ENCODE data around the gene PPM1D.
"Not testable (repeated sequence)": the region's sequence is repeated elsewhere in the genome, so short reads cannot be mapped to it uniquely, and the experiment has no call there.

The PPM1D gene

DNA sequence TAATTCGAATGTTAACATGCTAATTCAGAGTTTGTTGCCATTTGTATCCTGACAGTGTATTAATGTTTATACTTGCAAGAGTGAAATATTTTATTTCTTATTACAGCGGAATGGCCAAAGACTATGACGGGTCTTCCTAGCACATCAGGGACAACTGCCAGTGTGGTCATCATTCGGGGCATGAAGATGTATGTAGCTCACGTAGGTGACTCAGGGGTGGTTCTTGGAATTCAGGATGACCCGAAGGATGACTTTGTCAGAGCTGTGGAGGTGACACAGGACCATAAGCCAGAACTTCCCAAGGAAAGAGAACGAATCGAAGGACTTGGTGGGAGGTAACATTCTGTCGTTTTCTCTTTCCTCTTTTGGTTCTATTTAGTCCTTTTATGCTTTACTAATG is 23.4 kb downstream of the PPM1D start:
- no peak for DNase-seq

DNA sequence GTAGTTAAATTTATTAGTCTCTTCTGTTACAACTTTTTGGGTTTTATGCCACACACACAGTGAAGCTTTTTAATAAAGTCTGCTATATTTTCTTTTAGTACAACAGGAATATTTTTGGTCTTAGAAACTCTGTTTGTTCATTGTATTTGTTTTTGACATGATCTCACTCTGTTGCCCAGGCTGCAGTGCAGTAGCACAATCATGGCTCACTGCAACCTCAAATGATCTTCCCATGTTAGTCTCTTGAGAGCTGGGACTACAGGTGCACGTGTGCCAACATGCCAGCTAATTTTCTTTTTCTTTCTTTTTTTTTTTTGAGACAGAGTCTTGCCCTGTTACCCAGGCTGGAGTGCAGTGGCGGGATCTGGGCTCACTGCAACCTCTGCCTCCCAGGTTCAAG is 27.1 kb downstream of the PPM1D start:
- no peak for DNase-seq

DNA sequence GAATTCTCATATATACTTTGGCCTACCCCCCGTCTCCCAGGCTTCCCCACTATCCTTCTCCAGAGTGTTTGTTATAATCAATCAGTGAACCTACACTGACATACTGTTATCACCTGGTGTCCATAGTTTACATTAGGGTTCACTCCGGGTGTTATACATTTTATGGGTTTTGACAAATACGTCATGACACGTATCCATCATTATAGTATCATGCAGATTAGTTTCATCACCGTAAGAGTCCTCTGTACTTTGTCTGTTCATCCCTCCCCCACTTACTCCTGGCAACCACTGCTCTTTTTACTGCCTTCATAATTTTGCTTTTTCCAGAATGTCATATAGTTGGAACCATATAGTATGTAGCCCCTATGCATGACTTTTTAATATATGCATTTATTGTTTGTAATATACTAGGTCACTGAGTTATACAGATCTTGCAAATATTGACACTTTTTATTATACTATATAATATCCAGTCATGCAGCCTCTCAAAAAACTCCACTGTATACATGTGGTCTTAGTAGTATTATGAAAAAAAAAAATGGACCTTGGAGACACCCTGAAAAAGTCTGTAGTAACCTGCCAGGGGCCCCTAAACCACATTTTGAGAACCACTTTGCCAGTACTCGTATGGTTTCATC is 28.4 kb downstream of the PPM1D start:
- DNase-seq = no peak

DNA sequence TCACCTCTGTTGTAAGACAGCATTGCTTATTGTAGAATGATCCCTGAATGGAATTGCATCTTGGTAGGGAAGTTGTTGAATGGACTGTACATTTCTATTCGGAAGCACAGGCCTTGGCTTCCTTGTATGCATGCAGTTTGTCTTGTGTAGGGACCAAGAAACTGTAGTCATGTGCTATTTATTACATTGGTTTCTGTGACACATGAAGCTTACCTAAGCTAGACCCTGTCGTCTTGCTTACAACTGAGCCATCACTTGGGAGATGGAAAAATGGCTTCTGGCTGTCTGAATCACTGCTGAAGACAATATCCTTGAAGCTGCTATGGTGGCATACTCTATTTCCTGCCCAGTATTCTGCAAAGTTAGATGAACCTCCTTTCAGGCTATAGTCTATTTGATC is 29.1 kb downstream of the PPM1D start:
- no peak for DNase-seq

DNA sequence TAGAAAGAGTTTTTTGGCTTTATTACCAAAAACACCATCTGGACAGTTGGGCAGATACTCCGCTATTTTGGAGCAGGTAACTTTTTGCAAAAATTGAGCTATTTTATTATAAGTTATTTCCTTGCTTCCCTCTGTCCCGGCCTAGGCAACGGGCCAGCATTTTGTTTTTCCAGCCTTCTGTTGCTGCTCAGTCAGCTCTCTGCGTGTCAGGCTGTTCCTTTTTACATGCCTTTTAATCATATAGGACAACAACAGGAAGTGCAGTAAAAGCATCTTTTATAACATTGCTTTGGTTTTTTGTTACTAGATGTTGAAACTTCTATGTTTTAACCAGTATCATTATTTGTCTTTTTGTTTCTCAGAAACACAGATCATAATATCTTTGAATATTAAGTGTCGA is 30.4 kb downstream of the PPM1D start:
- no peak for DNase-seq

DNA sequence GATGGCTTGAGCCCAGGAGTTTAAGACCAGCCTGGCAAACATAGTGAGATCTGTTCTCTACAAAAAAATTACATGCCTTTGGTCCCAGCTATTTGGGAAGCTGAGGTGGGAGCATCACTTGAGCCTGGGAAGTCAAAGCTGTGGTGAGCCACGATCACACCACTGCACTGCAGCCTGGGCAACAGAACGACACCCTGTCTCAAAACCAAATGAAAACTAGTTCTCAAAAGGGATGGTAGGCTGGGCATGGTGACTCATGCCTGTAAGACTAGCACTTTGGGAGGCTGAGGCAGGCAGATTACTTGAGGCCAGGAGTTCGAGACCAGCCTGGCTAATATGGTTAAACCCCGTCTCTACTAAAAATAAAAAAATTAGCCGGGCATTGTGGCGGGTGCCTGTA is 31.1 kb downstream of the PPM1D start:
- no peak for DNase-seq

DNA sequence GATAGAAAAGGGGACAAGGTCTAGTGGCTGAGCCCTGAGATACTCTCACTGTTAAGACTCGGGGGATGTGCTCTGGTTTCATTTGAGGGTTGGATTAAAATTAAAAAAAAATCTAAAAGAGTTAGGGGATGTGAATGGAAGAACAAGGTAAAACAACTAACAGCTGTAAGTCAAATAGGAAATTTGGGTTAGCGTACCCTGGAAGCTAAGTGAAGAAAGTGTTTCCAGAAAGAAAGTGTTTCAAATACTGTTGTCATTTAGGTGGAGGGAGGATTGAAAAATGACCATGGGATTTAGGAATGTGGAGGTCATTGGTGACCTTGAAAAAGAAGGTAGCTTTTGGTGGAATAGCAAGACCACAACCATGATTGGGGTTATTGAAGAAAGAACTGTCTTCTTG is 37.7 kb downstream of the PPM1D start:
- no peak for DNase-seq

DNA sequence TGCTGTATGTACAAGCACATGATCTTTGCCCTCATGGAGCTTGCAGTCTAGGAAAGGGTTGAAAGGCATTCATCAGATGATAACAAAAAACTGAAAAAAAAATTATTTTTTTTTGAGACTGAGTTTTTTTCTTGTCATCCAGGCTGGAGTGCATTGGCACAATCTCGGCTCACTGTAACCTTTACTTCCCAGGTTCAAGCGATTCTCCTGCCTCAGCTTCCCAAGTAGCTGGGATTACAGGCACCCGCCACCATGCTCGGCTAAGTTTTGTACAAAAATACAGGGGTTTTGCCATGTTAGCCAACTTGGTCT is 39.0 kb downstream of the PPM1D start:
- no peak for DNase-seq

DNA sequence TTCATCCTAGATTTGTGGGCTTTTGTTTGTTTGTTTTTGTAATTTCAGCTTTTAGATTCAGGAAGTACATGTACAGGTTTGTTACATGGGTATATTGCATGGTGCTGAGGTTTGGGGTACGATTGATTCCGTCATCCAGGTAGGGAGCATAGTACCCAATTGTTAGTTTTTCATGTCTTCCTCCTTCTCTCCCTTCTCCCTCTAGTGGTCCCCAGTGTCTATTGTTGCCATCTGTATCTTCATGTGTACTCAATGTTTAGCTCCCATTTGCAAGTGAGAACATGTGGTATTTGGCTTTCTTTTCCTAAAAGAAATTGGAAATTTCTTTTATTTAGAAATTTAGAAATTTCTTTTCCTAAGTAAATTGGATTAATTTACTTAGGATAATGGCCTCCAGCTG is 40.5 kb downstream of the PPM1D start:
- peak; percentile 14 for DNase-seq

DNA sequence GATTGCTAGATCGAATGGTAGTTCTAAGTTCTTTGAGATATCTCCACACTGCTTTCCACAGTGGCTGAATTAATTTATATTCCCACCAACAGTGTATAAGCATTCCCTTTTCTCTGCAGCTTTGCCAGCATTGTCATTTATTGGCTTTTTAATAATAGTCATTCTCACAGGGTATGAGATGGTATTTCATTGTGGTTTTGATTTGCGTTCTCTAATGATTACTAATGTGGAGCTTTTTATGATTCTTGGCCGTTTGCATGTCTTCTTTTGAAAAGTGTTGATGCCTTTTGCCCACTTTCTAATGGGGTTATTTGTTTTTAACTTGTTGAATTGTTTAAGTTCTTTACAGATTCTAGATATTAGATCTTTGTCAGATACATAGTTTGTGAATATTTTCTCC is 41.1 kb downstream of the PPM1D start:
- no peak for DNase-seq

DNA sequence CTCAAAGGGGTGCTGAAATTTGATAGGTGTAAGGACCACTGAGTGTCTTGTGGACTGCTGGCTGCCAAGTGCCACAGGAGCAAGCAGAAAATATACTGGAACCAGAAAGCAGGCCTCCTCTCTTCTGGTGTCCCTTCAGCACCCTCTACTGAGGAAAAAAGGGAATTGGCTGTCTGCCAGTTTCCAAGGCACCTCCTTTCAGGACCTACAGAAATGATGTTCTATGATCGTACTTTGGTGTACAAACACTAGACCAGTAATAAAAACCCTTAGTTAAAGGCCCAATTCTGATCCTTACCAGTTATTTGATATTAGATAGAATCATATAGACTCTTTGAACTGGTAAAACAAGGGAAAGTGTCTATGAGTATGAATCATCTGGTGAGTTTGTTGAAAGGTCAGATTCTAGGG is 41.8 kb downstream of the PPM1D start:
- peak; percentile 73 for DNase-seq

DNA sequence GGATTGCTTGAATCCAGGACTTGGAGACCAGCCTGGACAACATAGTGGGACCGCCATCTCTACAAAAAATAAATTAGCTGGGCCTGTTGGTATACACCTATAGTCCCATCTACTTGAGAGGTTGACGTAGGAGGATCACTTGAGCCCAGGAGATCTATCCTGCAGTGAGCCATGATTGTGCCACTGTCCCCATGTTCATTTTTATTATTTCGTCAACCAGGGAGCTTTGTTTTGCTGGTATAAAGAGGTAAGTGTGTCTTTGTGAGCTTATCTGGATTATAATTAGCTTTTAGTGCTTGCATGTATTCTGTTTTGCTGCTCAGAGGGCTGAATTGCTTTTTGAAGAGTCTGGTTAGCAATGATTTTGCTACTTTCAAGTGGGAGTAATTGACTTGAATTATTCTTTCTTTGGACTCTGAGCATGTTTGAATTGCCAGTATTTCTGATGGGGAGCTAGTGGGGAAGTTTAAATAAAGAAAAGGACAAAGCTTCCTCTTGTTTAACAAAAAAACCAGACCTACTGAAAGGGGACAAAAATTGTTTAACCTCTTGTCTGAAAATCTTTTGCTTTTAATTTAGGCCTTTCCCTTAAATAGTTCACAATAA is 46.0 kb downstream of the PPM1D start:
- no peak for DNase-seq

DNA sequence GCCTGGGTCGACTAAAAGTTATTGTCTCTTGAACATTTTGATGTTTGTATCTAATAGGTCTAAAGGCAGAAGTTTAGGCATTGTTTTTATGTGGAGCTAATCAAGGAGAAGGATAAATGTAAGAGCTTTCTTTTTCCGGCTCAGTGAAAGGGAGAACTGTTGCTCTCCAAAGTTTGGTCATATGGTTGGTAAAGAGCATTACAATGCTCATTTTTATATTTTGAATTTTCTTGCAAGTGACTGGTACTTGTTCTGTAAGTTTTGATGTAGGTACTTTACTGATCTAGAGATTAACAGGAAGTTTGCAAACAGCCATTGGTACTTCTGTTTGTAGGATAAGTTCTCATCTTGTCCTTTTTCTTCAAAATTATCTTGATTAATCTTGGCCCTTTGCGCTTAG is 46.7 kb downstream of the PPM1D start:
- DNase-seq = no peak

DNA sequence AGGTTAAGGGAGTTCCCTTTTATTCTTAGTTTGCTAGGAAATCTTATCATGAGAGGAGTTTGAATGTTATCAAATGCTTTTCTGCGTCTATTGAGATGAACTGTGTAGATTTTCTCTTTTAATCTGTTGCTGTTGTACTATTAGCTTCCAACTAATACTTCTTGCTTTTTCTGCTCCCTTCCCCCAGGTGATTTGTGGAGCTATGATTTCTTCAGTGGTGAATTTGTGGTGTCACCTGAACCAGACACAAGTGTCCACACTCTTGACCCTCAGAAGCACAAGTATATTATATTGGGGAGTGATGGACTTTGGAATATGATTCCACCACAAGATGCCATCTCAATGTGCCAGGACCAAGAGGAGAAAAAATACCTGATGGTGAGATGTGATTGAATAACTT is 47.7 kb downstream of the PPM1D start:
- DNase-seq = no peak

DNA sequence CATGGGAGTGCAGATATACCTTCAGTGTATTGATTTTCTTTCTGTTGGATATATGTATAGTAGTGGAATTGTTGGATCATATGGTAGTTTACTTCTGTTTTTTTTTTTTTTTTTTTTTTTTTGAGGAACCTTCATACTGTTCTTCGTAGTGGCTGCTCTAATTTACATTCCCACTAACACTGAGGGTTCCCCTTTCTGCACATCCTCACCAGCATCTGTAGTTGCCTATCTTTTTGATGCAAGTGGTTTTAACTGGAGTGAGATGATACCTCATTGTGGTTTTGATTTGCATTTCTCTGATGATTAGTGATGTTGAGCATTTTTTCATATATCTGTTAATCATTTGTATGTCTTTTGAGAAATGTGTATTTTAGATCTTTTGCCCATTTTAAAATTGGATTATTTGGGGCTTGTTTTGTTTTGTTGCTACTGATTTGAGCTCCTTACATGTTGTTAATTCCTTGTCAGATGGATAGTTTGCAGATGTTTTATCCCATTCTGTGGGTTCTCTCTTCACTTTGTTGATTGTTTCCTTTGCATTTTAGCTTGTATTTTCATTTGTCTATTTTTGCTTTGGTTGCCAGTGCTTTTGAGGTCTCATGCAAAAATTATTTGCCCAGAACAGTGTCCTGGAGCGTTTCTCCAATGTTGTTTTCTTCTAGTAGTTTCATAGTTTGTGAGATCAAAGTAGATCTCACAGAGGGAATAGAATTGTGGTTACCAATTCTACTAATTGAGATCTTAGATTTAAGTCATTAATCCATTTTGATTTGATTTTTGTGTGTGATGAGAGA is 52.7 kb downstream of the PPM1D start:
- peak; percentile 57 for DNase-seq

DNA sequence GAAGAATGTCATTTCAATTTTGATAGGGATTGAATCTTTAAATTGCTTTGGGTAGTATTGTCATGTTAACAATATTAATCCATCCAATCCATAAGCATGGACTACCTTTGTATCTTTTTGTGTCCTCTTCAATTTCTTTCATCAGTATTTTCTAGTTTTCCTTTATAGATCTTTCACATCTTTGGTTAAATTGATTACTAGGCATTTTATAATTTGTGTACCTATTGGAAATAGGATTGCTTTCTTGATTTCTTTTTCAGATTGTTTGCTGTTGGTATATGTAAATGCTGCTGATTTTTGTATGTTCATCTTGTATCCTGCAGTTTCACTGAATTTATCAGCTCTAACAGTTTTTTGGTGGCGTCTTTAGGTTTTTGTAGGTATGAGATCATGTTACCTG is 53.6 kb downstream of the PPM1D start:
- DNase-seq = no peak

DNA sequence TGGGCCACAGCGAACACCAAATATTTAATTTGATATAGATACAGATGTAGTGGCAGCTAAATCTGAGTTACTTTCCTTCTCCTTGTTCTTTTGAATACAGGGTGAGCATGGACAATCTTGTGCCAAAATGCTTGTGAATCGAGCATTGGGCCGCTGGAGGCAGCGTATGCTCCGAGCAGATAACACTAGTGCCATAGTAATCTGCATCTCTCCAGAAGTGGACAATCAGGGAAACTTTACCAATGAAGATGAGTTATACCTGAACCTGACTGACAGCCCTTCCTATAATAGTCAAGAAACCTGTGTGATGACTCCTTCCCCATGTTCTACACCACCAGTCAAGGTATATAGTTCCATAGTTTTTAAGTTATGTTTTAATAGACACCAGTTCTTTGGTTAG is 56.5 kb downstream of the PPM1D start:
- DNase-seq = no peak

DNA sequence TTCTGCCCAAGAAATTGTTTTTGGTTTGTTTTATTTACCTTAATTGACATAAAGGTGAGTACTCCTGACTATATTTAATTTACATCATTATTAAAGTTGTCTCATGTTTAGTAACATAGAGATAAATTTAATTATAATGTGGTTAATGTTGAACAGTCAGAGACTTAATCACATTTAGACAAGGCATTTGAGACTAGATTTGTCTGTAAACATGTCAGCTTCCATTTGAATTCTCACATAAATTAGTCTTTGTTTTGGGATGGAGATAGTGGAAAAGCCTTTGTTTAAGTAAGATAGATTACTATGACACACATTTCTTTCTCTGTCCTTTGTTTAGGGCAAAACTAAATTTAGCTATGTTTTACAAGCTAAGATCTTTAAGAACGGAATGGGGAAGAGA is 59.2 kb downstream of the PPM1D start:
- DNase-seq = no peak

DNA sequence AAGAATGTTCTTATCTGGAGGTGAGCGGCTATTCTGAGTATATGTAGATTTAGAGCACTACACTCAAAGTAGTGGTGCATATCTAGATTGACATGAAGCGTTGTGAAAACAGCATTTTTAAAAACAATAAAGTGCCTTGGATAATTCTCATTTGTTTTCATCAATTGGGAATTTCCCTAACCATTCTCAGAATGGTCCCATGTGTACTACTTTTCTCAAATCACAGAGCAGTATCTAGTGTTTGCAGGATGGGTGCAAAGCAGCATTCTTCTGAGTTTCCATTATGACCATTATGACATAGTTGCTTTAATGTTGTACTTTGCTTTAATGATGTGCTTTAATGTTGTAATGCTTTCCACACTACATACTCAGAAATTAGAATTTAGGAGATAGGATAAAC is 61.5 kb downstream of the PPM1D start:
- peak; percentile 7 for DNase-seq

DNA sequence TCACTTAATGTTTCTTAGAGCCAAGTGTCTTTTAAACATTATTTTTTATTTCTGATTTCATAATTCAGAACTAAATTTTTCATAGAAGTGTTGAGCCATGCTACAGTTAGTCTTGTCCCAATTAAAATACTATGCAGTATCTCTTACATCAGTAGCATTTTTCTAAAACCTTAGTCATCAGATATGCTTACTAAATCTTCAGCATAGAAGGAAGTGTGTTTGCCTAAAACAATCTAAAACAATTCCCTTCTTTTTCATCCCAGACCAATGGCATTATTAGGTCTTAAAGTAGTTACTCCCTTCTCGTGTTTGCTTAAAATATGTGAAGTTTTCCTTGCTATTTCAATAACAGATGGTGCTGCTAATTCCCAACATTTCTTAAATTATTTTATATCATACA is 64.0 kb downstream of the PPM1D start:
- DNase-seq = no peak

DNA sequence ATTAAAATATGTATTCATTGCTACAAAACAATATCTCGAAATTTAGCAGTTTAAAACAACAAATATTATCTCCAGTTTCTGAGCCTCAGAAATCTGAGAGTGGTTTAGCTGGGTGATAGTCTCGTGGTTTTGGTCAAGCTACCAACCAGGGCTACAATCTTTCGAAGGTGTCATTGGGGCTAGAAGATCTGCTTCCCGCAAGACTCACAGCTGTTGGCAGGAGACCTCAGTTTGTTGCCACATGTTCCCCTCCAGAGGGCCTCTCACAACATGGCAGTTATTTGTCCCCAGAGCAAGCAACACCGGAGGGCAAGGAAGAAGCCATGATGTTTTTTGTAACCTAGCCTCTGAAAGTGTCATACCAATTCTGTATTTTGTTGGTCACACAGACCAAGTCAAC is 65.6 kb downstream of the PPM1D start:
- no peak for DNase-seq

DNA sequence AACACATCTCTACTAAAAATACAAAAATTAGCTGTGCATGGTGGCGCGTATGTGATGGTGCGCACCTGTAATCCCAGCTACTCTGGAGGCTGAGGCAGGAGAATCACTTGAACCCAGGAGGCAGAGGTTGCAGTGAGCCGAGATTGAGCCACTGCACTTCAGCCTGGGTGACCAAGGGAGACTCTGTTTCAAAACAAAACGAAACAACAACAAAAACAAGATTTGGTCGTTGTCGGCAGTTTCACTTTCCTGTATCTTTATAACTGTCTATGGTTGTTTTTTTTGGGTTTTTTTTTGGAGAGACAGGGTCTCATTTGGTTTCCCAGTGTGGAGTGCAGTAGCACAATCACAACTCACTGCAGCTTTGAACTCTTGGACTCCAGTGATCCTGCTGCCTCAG is 68.7 kb downstream of the PPM1D start:
- not testable (repeated sequence) for DNase-seq

DNA sequence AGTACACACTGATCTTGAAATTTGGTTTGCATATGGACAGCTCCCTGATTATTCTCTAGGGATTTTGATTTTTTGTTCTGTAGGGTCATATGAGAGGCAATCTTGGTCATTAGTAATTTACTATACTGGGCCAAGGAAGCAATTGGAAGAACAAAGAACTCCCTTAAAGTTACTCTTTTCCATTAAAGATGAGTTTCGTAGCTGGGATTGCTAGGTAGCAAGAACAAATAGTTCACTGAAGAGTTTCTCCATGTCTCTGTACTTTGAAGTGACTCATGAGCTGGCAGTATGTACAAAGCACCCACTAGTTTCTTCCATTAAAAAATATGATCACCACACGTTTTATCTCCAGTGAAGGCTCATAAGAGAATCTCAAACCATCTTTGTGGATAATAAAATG is 71.5 kb downstream of the PPM1D start:
- no peak for DNase-seq

DNA sequence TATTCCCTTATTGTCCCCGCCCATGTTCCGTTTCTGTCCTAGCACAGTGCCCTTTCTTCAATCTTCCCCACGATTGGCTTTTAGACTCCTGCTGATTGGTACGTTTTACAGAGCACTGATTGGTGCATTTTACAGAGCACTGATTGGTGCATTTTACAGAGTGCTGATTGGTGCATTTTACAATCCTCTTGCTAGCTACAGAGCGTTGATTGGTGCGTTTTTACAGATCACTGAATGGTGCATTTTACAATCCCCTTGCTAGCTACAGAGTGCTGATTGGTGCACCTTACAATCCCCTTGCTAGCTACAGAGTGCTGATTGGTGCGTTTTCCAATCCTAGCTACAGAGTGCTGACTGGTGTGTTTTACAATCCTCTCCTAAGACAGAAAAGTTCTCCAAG is 74.6 kb downstream of the PPM1D start:
- not testable (repeated sequence) for DNase-seq

DNA sequence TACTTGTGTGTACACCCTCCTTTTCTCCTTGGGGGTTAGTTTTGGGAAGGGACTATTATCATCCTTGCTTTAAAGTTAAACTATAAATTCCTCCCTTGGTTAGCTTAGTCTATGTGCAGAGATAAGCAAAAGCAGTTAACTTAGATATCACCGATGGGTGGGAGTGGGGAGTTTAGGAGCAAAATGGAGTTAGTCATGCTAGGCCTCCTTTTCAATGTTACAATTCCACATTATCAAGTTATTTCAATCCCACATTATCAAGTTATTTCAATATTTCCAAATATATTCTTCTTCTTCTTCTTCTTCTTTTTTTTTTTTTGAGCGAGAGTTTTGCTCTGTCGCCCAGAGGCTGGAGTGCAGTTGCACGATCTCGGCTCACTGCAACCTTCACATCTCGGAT is 76.0 kb downstream of the PPM1D start:
- no peak for DNase-seq

All from inflammatory macrophage treated with lipopolysaccharide for 4 hours (primary cell).